Uterus (tissue), 2 donors: ENCODE measurements around the gene TAP1.

Experiments
- POLR2A ChIP-seq, 2 donors: fragments of 450-650 bp; IDR thresholded peaks; one replicate each; pipeline ENCODE4 v1.6.1; 2016; ENCODE audit warnings: antibody characterized with exemption in 2 of 2, mild to moderate bottlenecking in 1 of 2, moderate library complexity in 1 of 2
- TF ChIP-seq, protein P1 (sequence below), 4 experiments: fragments of 200-600 bp in 2 of 4; fragments of 450-650 bp in 2 of 4; sonication (generic) in 2 of 4; IDR thresholded peaks; one replicate each; pipeline ENCODE4 v1.5.1; 2016 to 2019; ENCODE audit warnings: antibody characterized with exemption in 4 of 4, mild to moderate bottlenecking in 2 of 4, moderate library complexity in 1 of 4

DNA sequence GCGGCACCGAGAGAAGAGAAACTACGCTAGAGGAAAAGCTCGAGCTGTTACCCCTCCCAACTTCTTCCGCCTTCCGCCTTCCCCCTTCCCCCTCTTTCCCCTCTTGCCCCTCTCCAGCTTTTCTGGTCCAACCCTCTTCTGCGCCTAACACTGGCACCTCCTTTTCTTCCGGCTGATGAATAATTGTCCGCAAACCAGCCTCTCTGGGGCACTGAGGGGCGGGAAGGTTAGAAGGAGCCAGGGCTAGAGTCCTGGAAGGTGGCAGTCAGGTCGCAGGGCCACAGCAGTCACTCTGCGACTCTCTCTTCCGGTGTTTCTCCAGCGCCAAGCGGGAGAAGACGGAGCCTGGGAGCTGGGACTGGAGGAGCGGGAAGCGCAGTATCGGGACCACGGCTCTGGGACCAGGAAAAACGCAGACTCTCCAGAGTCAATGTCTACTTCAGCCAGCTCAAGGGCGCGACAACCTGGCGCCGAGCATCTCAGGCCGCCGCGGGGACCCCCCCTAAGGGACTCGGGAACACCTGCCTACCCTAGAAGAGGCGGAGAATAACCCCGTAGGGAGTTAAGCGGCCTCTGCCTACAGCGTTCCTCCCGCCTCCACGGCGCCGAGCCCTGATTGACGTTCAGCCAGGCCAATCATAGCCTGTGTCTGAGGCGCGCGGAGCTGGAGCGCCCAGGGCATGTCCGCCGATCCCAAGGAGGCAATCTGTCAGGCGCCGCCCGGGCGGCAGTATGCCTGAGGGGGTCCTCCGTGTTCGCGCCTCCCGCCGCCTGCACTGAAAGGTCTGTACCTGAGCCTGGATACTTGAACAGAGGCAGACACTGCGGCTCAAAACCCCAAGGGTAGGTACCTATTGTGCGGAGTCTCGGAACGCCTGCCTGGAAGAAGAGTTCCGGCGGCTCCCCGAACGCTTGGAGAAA, 40.8 kb upstream of the TAP1 start:
- peak; percentile 79 to 82 for TF ChIP-seq POLR2A (IDR thresholded peaks at IDR 0.05)
- TF ChIP-seq, protein P1, sequence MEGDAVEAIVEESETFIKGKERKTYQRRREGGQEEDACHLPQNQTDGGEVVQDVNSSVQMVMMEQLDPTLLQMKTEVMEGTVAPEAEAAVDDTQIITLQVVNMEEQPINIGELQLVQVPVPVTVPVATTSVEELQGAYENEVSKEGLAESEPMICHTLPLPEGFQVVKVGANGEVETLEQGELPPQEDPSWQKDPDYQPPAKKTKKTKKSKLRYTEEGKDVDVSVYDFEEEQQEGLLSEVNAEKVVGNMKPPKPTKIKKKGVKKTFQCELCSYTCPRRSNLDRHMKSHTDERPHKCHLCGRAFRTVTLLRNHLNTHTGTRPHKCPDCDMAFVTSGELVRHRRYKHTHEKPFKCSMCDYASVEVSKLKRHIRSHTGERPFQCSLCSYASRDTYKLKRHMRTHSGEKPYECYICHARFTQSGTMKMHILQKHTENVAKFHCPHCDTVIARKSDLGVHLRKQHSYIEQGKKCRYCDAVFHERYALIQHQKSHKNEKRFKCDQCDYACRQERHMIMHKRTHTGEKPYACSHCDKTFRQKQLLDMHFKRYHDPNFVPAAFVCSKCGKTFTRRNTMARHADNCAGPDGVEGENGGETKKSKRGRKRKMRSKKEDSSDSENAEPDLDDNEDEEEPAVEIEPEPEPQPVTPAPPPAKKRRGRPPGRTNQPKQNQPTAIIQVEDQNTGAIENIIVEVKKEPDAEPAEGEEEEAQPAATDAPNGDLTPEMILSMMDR (IDR thresholded peaks at IDR 0.05), result peak in 2 of 4 experiments; percentile 8 to 23
